WI38 (cell line): Measurements from ENCODE around the gene PIGH.

Experiments
- H3K4me3 ChIP-seq: 2 replicates; pipeline ENCODE4 v1.5.1; 2011; ENCODE audit warnings: low read depth, mild to moderate bottlenecking, control low read depth, low read length
- CTCF ChIP-seq: IDR thresholded peaks from 2 replicates; pipeline ENCODE4 v1.5.1; 2012; ENCODE audit warnings: low read depth, mild to moderate bottlenecking, control low read depth, low read length

Gene PIGH

GRCh38 chr14:67599698-67600561 is at the start of gene PIGH:
TSS of gene PIGH (minus strand) at chr14:67600268. CDS start at chr14:67600203, 65 bp downstream.
- TF ChIP-seq CTCF = peak; percentile 46
- peak within 1 kb of the TSS; percentile 85 for H3K4me3 ChIP-seq

- no peak overlapping the region for H3K4me3 ChIP-seq
- no peak for TF ChIP-seq CTCF
Measured at GRCh38 chr14:67646131-67646530, 46.1 kb upstream of the PIGH start.

- TF ChIP-seq CTCF = no peak
- H3K4me3 ChIP-seq = no peak overlapping the region
Measured at GRCh38 chr14:67645414-67645813, 45.3 kb upstream of the PIGH start.

- no peak for TF ChIP-seq CTCF
- H3K4me3 ChIP-seq = no peak overlapping the region
Measured at GRCh38 chr14:67644428-67644827, 44.4 kb upstream of the PIGH start.

- no peak overlapping the region for H3K4me3 ChIP-seq
- no peak for TF ChIP-seq CTCF
Measured at GRCh38 chr14:67643713-67644112, 43.6 kb upstream of the PIGH start.

- no peak for TF ChIP-seq CTCF
- no peak overlapping the region for H3K4me3 ChIP-seq
Measured at GRCh38 chr14:67641902-67642749, 42.1 kb upstream of the PIGH start.

- H3K4me3 ChIP-seq = no peak overlapping the region
- no peak for TF ChIP-seq CTCF
Measured at GRCh38 chr14:67641480-67641879, 41.4 kb upstream of the PIGH start.
